ENCODE data around the gene RASAL2.
A peak's percentile ranks its signal among the peaks of the same experiment; 100 is the strongest.
"Not testable (repeated sequence)": the region's sequence is repeated elsewhere in the genome, so short reads cannot be mapped to it uniquely, and the experiment has no call there.

The RASAL2 gene

GRCh38 chr1:178174539-178174938 is 80.6 kb downstream of the RASAL2 start:
- FAIRE-seq (no peak), DNase-seq (ENCODE audit: insufficient read length) (no peak)
- no peak for TF ChIP-seq TAF1 (IDR thresholded peaks at IDR 0.05; ENCODE audit: borderline replicate concordance, low read depth, low read length)
- no peak for TF ChIP-seq POLR2A (IDR thresholded peaks at IDR 0.05; ENCODE audit: low read depth, low read length)
- TF ChIP-seq POLR2AphosphoS5 (IDR thresholded peaks at IDR 0.05; ENCODE audit: low read depth, low read length): no peak

- no peak for FAIRE-seq
- TF ChIP-seq TAF1 (IDR thresholded peaks at IDR 0.05; ENCODE audit: borderline replicate concordance, low read depth, low read length) (no peak), POLR2AphosphoS5 (IDR thresholded peaks at IDR 0.05; ENCODE audit: low read depth, low read length) (no peak), POLR2A (IDR thresholded peaks at IDR 0.05; ENCODE audit: low read depth, low read length) (no peak)
- no peak for DNase-seq (ENCODE audit: insufficient read length)
Observed at GRCh38 chr1:178180405-178180804, 86.5 kb downstream of the RASAL2 start.

GRCh38 chr1:178183796-178184195 is 89.9 kb downstream of the RASAL2 start:
- DNase-seq (ENCODE audit: insufficient read length) (no peak), FAIRE-seq (no peak)
- TF ChIP-seq POLR2AphosphoS5 (IDR thresholded peaks at IDR 0.05; ENCODE audit: low read depth, low read length) (no peak), TAF1 (IDR thresholded peaks at IDR 0.05; ENCODE audit: borderline replicate concordance, low read depth, low read length) (no peak), POLR2A (IDR thresholded peaks at IDR 0.05; ENCODE audit: low read depth, low read length) (no peak)

GRCh38 chr1:178188306-178188705 is 94.4 kb downstream of the RASAL2 start:
- FAIRE-seq (no peak), DNase-seq (ENCODE audit: insufficient read length) (no peak)
- TF ChIP-seq POLR2AphosphoS5 (IDR thresholded peaks at IDR 0.05; ENCODE audit: low read depth, low read length): no peak
- TF ChIP-seq POLR2A (IDR thresholded peaks at IDR 0.05; ENCODE audit: low read depth, low read length): no peak
- no peak for TF ChIP-seq TAF1 (IDR thresholded peaks at IDR 0.05; ENCODE audit: borderline replicate concordance, low read depth, low read length)

GRCh38 chr1:178189814-178190213 is 95.9 kb downstream of the RASAL2 start:
- peak; percentile 0 for DNase-seq (ENCODE audit: insufficient read length)

GRCh38 chr1:178190881-178191280 is 97.0 kb downstream of the RASAL2 start:
- DNase-seq (ENCODE audit: insufficient read length) (no peak), FAIRE-seq (no peak)
- TF ChIP-seq TAF1 (IDR thresholded peaks at IDR 0.05; ENCODE audit: borderline replicate concordance, low read depth, low read length): no peak
- TF ChIP-seq POLR2AphosphoS5 (IDR thresholded peaks at IDR 0.05; ENCODE audit: low read depth, low read length): no peak
- no peak for TF ChIP-seq POLR2A (IDR thresholded peaks at IDR 0.05; ENCODE audit: low read depth, low read length)

More at GRCh38 chr1:178189814-178190213, 95.9 kb downstream of the RASAL2 start:
- TF ChIP-seq POLR2A (IDR thresholded peaks at IDR 0.05; ENCODE audit: low read depth, low read length): no peak
- no peak for FAIRE-seq

GRCh38 chr1:178192686-178193085 is 98.8 kb downstream of the RASAL2 start:
- TF ChIP-seq TAF1 (IDR thresholded peaks at IDR 0.05; ENCODE audit: borderline replicate concordance, low read depth, low read length) (no peak), POLR2AphosphoS5 (IDR thresholded peaks at IDR 0.05; ENCODE audit: low read depth, low read length) (no peak), POLR2A (IDR thresholded peaks at IDR 0.05; ENCODE audit: low read depth, low read length) (no peak)
- FAIRE-seq (no peak), DNase-seq (ENCODE audit: insufficient read length) (no peak)

- FAIRE-seq (no peak), DNase-seq (ENCODE audit: insufficient read length) (no peak)
- TF ChIP-seq POLR2AphosphoS5 (IDR thresholded peaks at IDR 0.05; ENCODE audit: low read depth, low read length) (no peak), POLR2A (IDR thresholded peaks at IDR 0.05; ENCODE audit: low read depth, low read length) (no peak), TAF1 (IDR thresholded peaks at IDR 0.05; ENCODE audit: borderline replicate concordance, low read depth, low read length) (no peak)
Observed at GRCh38 chr1:178196631-178197030, 102.7 kb downstream of the RASAL2 start.

- DNase-seq (ENCODE audit: insufficient read length); FAIRE-seq: not testable (repeated sequence)
Observed at GRCh38 chr1:178202095-178202494, 108.2 kb downstream of the RASAL2 start.

GRCh38 chr1:178202546-178202945 is 108.6 kb downstream of the RASAL2 start:
- FAIRE-seq; DNase-seq (ENCODE audit: insufficient read length): not testable (repeated sequence)

- DNase-seq (ENCODE audit: insufficient read length); FAIRE-seq: not testable (repeated sequence)
Observed at GRCh38 chr1:178208269-178208856, 114.5 kb downstream of the RASAL2 start.

- no peak for DNase-seq (ENCODE audit: insufficient read length)
- TF ChIP-seq TAF1 (IDR thresholded peaks at IDR 0.05; ENCODE audit: borderline replicate concordance, low read depth, low read length) (no peak), POLR2A (IDR thresholded peaks at IDR 0.05; ENCODE audit: low read depth, low read length) (no peak), POLR2AphosphoS5 (IDR thresholded peaks at IDR 0.05; ENCODE audit: low read depth, low read length) (no peak)
- no peak for FAIRE-seq
Observed at GRCh38 chr1:178209935-178210334, 116.0 kb downstream of the RASAL2 start.

- DNase-seq (ENCODE audit: insufficient read length): no peak
- no peak for FAIRE-seq
- no peak for TF ChIP-seq POLR2A (IDR thresholded peaks at IDR 0.05; ENCODE audit: low read depth, low read length)
- no peak for TF ChIP-seq POLR2AphosphoS5 (IDR thresholded peaks at IDR 0.05; ENCODE audit: low read depth, low read length)
- TF ChIP-seq TAF1 (IDR thresholded peaks at IDR 0.05; ENCODE audit: borderline replicate concordance, low read depth, low read length): no peak
Observed at GRCh38 chr1:178218550-178218949, 124.6 kb downstream of the RASAL2 start.

All from GM12892 (cell line).